Measurements from ENCODE around the gene GRID2. TPM values are rescaled to one million over a fixed set of nuclear protein-coding genes. Genes with fewer than 3 reads are reported as not detected.
A peak's percentile ranks its signal among the peaks of the same experiment; 100 is the strongest.

The GRID2 gene
- total RNA-seq, 1 donor: not detected

DNA sequence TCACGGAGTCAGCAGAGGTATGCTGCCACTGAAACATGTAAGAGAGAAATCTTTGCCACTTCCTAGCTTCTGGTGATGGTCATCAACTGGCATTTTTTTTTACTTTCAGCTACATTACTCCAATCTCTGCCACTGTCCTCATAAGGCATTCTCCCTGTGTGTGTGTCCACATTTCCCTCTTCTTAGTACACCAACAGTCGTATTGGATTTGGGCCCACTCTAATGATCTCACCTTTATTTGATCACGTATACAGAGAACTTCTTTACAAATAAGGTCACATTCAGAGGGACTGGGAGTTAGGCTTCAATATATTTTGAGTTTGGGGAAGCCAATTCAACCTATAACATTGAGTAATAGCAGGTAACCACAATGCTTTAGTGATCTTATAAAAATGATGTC lies 649.1 kb downstream of the GRID2 start:
- DNase-seq (ENCODE audit: low read depth): no peak

DNA sequence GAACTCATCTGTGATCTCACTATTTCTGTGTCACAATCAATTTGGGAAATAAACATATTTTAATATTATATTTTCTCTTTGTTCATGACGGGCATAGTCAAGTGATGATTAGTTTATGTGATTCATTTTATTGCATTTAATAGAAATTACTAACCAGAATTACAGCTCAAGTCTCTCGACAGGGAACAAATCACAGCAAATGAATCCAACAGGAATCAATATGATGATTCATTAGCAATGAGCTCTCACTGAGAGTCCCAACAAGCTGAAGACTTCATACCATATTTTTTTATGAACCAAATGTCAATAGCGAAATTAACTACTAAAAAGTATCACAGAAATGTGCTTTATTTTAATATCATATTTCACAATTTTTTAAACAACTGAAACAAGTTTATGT lies 649.7 kb downstream of the GRID2 start:
- DNase-seq (ENCODE audit: low read depth): no peak
- TF ChIP-seq, protein P1, sequence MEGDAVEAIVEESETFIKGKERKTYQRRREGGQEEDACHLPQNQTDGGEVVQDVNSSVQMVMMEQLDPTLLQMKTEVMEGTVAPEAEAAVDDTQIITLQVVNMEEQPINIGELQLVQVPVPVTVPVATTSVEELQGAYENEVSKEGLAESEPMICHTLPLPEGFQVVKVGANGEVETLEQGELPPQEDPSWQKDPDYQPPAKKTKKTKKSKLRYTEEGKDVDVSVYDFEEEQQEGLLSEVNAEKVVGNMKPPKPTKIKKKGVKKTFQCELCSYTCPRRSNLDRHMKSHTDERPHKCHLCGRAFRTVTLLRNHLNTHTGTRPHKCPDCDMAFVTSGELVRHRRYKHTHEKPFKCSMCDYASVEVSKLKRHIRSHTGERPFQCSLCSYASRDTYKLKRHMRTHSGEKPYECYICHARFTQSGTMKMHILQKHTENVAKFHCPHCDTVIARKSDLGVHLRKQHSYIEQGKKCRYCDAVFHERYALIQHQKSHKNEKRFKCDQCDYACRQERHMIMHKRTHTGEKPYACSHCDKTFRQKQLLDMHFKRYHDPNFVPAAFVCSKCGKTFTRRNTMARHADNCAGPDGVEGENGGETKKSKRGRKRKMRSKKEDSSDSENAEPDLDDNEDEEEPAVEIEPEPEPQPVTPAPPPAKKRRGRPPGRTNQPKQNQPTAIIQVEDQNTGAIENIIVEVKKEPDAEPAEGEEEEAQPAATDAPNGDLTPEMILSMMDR (IDR thresholded peaks at IDR 0.05; ENCODE audit: insufficient read depth, low read depth, low read length): no peak

More for the DNA sequence above, 649.1 kb downstream of the GRID2 start:
- TF ChIP-seq, protein P1 (IDR thresholded peaks at IDR 0.05; ENCODE audit: insufficient read depth, low read depth, low read length): no peak
- no peak overlapping the region for H3K4me3 ChIP-seq (ENCODE audit: low read depth, low read length)

DNA sequence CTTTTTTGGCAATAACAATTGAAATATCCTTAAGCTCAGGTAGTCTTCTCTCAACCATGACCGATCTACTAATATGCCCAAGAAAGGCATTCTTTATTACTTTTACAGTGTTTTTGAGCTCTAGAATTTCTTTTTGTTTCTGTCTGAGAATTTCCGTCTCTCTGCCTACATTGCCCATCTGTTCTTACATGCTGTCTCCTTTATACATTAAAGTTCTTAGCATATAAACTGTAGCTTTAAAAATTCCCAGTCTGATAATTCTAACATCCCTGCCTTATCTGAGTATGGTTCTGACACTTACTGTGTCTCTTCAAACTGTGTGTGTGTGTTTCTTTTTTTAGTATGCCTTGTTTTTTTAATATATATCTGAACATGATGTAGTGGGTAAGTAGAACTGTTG lies 658.1 kb downstream of the GRID2 start:
- H3K4me3 ChIP-seq (ENCODE audit: low read depth, low read length): no peak overlapping the region
- TF ChIP-seq, protein P1 (IDR thresholded peaks at IDR 0.05; ENCODE audit: insufficient read depth, low read depth, low read length): no peak
- DNase-seq (ENCODE audit: low read depth): no peak

More for the DNA sequence above, 649.7 kb downstream of the GRID2 start:
- no peak overlapping the region for H3K4me3 ChIP-seq (ENCODE audit: low read depth, low read length)

DNA sequence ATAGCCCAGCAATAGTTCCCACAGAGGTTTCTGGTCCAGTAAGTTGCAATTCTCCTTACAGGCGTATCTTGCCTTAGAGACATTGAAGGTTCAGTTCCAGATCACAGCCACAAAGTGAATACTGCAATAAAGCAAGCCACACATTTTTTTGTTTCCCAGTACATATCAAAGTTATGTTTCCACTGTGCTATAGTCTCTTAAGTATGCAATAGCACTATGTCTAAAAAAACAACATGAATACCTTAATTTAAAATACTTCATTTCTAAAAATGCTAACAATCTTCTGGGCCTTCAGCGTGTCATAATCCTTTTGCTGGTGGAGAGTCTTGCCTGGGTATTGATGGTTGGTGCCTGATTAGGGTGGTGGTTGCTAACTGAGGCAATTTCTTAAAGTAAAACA lies 659.1 kb downstream of the GRID2 start:
- H3K4me3 ChIP-seq (ENCODE audit: low read depth, low read length): no peak overlapping the region
- TF ChIP-seq, protein P1 (IDR thresholded peaks at IDR 0.05; ENCODE audit: insufficient read depth, low read depth, low read length): no peak
- no peak for DNase-seq (ENCODE audit: low read depth)

DNA sequence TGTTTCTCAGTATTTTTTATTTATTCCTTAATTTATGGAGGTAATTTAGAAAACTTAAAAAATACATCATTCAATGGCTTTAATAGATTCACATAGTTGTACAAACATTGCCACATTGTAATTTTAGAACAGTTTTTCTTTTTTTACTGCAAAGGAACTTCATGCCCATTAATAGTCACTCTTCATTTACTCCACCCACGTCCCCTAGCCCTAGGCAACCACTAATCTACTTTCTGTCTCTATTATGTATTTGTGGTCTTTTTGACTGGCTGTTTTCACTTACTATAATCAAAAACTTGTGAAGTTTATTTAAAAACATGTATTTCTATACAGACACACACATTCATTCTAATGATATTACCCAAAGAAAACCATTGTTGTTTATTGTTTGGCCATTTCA lies 664.8 kb downstream of the GRID2 start:
- no peak for DNase-seq (ENCODE audit: low read depth)
- H3K4me3 ChIP-seq (ENCODE audit: low read depth, low read length): no peak overlapping the region
- TF ChIP-seq, protein P1 (IDR thresholded peaks at IDR 0.05; ENCODE audit: insufficient read depth, low read depth, low read length): no peak

DNA sequence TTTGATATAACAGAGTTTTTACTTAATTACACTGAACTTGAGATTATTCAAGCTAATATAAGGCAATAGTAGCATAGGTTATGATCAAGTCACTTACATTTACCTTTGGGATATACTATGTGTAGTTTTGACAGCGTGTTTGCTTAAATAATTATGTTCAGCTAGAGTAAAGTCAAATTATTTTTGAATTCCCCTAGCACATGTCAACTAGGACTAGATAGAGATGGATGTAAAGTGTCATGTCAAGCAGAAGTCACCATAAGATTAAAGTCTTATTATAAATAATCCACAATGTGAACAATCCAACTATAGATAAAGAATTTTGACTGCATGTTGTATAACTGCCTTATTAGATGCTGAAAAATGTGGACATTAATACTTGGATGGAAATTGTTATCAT lies 665.2 kb downstream of the GRID2 start:
- TF ChIP-seq, protein P1 (IDR thresholded peaks at IDR 0.05; ENCODE audit: insufficient read depth, low read depth, low read length): no peak
- H3K4me3 ChIP-seq (ENCODE audit: low read depth, low read length): no peak overlapping the region
- no peak for DNase-seq (ENCODE audit: low read depth)

DNA sequence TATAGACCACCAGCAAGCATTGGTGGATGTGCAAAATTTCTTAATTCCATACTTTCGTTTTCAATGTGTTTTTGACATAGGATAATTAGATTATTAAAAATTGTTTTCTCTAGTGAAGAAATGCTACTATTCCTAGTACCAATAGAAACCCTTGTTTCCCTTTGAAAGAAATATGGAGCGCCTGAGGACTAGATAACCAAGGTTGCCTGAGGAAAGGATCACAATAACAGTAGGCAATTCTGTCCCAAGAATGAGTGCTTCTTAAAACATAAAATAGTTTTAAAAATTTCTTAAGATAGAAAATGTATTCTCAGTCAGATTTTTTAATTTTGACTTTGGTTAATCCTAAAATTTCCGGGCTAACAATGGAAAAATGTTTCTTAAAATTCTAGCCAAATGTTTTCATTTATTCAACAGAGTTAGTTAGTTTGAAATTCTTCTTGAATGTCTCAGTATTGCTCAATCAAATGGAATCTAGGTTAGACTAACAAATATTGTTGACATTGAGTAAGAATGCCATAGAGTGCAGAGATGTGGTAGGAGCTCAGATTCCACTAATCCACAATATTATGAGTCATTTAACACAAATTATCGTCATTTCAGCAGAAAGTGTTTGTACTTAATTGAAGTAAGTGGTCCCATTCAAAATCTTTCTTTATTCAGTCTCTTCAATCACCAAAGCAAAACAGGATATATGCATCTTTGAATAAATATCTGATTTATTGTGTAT lies 666.0 kb downstream of the GRID2 start:
- TF ChIP-seq, protein P1 (IDR thresholded peaks at IDR 0.05; ENCODE audit: insufficient read depth, low read depth, low read length): no peak
- no peak overlapping the region for H3K4me3 ChIP-seq (ENCODE audit: low read depth, low read length)
- peak; percentile 87 for DNase-seq (ENCODE audit: low read depth)
